ENCODE data around the gene RPIA. TPM values are rescaled to one million over a fixed set of nuclear protein-coding genes. Genes with fewer than 3 reads are reported as not detected.
"Not testable (repeated sequence)": the region's sequence is repeated elsewhere in the genome, so short reads cannot be mapped to it uniquely, and the experiment has no call there.

Gene RPIA
- total and polyA plus RNA-seq, 4 donors = 7.3 to 10.3 (median 8.8) TPM

GRCh38 chr2:88753833-88754584 is 62.5 kb downstream of the RPIA start:
- ATAC-seq (ENCODE audit: low FRiP score) = no peak
- WGBS, 2 donors = 84 to 87% methylated on average over 4 of the region's 4 CpGs

GRCh38 chr2:88754585-88755320 is 63.3 kb downstream of the RPIA start:
- 83 to 85% methylated on average over 6 of the region's 6 CpGs for WGBS, 2 donors

More at GRCh38 chr2:88753833-88754584, 62.5 kb downstream of the RPIA start:
- Histone ChIP-seq H3K4me3 (ENCODE audit: low read length in 2 of 2) (no peak overlapping the region), H3K9me3 (ENCODE audit: control insufficient read depth, low read length) (peaks cover 5% of the 10 kb centered on the region), H3K27ac (ENCODE audit: low read depth in 1 of 2, low read length in 2 of 2) (no peak overlapping the region), H3K36me3 (ENCODE audit: control insufficient read depth in 1 of 2, insufficient read depth in 2 of 2, low read length in 1 of 2) (peaks cover 0 to 12% of the 10 kb centered on the region in 2 donors), H3K27me3 (ENCODE audit: control insufficient read depth in 1 of 2, insufficient read depth in 2 of 2, low read length in 1 of 2) (no peaks in the 10 kb centered on the region), H3K4me1 (ENCODE audit: control insufficient read depth in 1 of 2, insufficient read depth in 2 of 2, low read length in 2 of 2) (no peaks in the 10 kb centered on the region)
- intact Hi-C loops (cut with DNase I) = no loop called here
- DNase-seq = no peak

GRCh38 chr2:88755836-88756235 is 64.4 kb downstream of the RPIA start:
- DNase-seq (no peak), ATAC-seq (ENCODE audit: low FRiP score) (no peak)
- 96% methylated on average over 3 of the region's 3 CpGs for WGBS, 2 donors
- no peaks in the 10 kb centered on the region for H3K27me3 ChIP-seq (ENCODE audit: control insufficient read depth in 1 of 2, insufficient read depth in 2 of 2, low read length in 1 of 2)
- no peaks in the 10 kb centered on the region for H3K4me1 ChIP-seq (ENCODE audit: control insufficient read depth in 1 of 2, insufficient read depth in 2 of 2, low read length in 2 of 2)
- H3K27ac ChIP-seq (ENCODE audit: low read depth in 1 of 2, low read length in 2 of 2) = no peak overlapping the region
- intact Hi-C loops (cut with DNase I) = no loop called here
- no peak overlapping the region for H3K4me3 ChIP-seq (ENCODE audit: low read length in 2 of 2)
- peaks cover 6% of the 10 kb centered on the region for H3K9me3 ChIP-seq (ENCODE audit: control insufficient read depth, low read length)
- H3K36me3 ChIP-seq (ENCODE audit: control insufficient read depth in 1 of 2, insufficient read depth in 2 of 2, low read length in 1 of 2) = peaks cover 0 to 10% of the 10 kb centered on the region in 2 donors

More at GRCh38 chr2:88754585-88755320, 63.3 kb downstream of the RPIA start:
- intact Hi-C loops (cut with DNase I) = no loop called here
- DNase-seq (no peak), ATAC-seq (ENCODE audit: low FRiP score) (no peak)
- H3K9me3 ChIP-seq (ENCODE audit: control insufficient read depth, low read length) = peaks cover 6% of the 10 kb centered on the region
- H3K27me3 ChIP-seq (ENCODE audit: control insufficient read depth in 1 of 2, insufficient read depth in 2 of 2, low read length in 1 of 2) = no peaks in the 10 kb centered on the region
- no peaks in the 10 kb centered on the region for H3K4me1 ChIP-seq (ENCODE audit: control insufficient read depth in 1 of 2, insufficient read depth in 2 of 2, low read length in 2 of 2)
- peaks cover 0 to 12% of the 10 kb centered on the region in 2 donors for H3K36me3 ChIP-seq (ENCODE audit: control insufficient read depth in 1 of 2, insufficient read depth in 2 of 2, low read length in 1 of 2)
- H3K4me3 ChIP-seq (ENCODE audit: low read length in 2 of 2) = no peak overlapping the region
- no peak overlapping the region for H3K27ac ChIP-seq (ENCODE audit: low read depth in 1 of 2, low read length in 2 of 2)

- H3K9me3 ChIP-seq (ENCODE audit: control insufficient read depth, low read length) = peaks cover 6% of the 10 kb centered on the region
- WGBS, 2 donors = 79 to 80% methylated on average over 8 of the region's 8 CpGs
- intact Hi-C loops (cut with DNase I) = no loop called here
Measured at GRCh38 chr2:88757025-88757424, 65.6 kb downstream of the RPIA start.

GRCh38 chr2:88758702-88759101 is 67.2 kb downstream of the RPIA start:
- H3K36me3 ChIP-seq (ENCODE audit: control insufficient read depth in 1 of 2, insufficient read depth in 2 of 2, low read length in 1 of 2); H3K9me3 ChIP-seq (ENCODE audit: control insufficient read depth, low read length); H3K27ac ChIP-seq (ENCODE audit: low read depth in 1 of 2, low read length in 2 of 2); ATAC-seq (ENCODE audit: low FRiP score); H3K27me3 ChIP-seq (ENCODE audit: control insufficient read depth in 1 of 2, insufficient read depth in 2 of 2, low read length in 1 of 2); H3K4me3 ChIP-seq (ENCODE audit: low read length in 2 of 2); H3K4me1 ChIP-seq (ENCODE audit: control insufficient read depth in 1 of 2, insufficient read depth in 2 of 2, low read length in 2 of 2); intact Hi-C loops (cut with DNase I); DNase-seq: not testable (repeated sequence)
- 84 to 86% methylated on average over 2 of the region's 2 CpGs for WGBS, 2 donors

More at GRCh38 chr2:88757025-88757424, 65.6 kb downstream of the RPIA start:
- H3K27ac ChIP-seq (ENCODE audit: low read depth in 1 of 2, low read length in 2 of 2) = no peak overlapping the region
- no peak for DNase-seq
- H3K4me1 ChIP-seq (ENCODE audit: control insufficient read depth in 1 of 2, insufficient read depth in 2 of 2, low read length in 2 of 2) = no peaks in the 10 kb centered on the region
- no peaks in the 10 kb centered on the region for H3K27me3 ChIP-seq (ENCODE audit: control insufficient read depth in 1 of 2, insufficient read depth in 2 of 2, low read length in 1 of 2)
- no peak overlapping the region for H3K4me3 ChIP-seq (ENCODE audit: low read length in 2 of 2)
- no peak for ATAC-seq (ENCODE audit: low FRiP score)
- H3K36me3 ChIP-seq (ENCODE audit: control insufficient read depth in 1 of 2, insufficient read depth in 2 of 2, low read length in 1 of 2) = peaks cover 0 to 8% of the 10 kb centered on the region in 2 donors

GRCh38 chr2:88760819-88761598 is 69.5 kb downstream of the RPIA start:
- Histone ChIP-seq H3K4me3 (ENCODE audit: low read length in 2 of 2) (no peak overlapping the region), H3K9me3 (ENCODE audit: control insufficient read depth, low read length) (peaks cover 6% of the 10 kb centered on the region), H3K27me3 (ENCODE audit: control insufficient read depth in 1 of 2, insufficient read depth in 2 of 2, low read length in 1 of 2) (no peaks in the 10 kb centered on the region), H3K4me1 (ENCODE audit: control insufficient read depth in 1 of 2, insufficient read depth in 2 of 2, low read length in 2 of 2) (no peaks in the 10 kb centered on the region), H3K36me3 (ENCODE audit: control insufficient read depth in 1 of 2, insufficient read depth in 2 of 2, low read length in 1 of 2) (no peaks in the 10 kb centered on the region), H3K27ac (ENCODE audit: low read depth in 1 of 2, low read length in 2 of 2) (no peak overlapping the region)
- 73 to 84% methylated on average over 2 of the region's 2 CpGs for WGBS, 2 donors
- DNase-seq (no peak), ATAC-seq (ENCODE audit: low FRiP score) (no peak)
- intact Hi-C loops (cut with DNase I) = no loop called here

- Histone ChIP-seq H3K4me3 (ENCODE audit: low read length in 2 of 2) (no peak overlapping the region), H3K9me3 (ENCODE audit: control insufficient read depth, low read length) (peaks cover 2% of the 10 kb centered on the region), H3K27me3 (ENCODE audit: control insufficient read depth in 1 of 2, insufficient read depth in 2 of 2, low read length in 1 of 2) (no peaks in the 10 kb centered on the region), H3K4me1 (ENCODE audit: control insufficient read depth in 1 of 2, insufficient read depth in 2 of 2, low read length in 2 of 2) (no peaks in the 10 kb centered on the region), H3K27ac (ENCODE audit: low read depth in 1 of 2, low read length in 2 of 2) (no peak overlapping the region), H3K36me3 (ENCODE audit: control insufficient read depth in 1 of 2, insufficient read depth in 2 of 2, low read length in 1 of 2) (no peaks in the 10 kb centered on the region)
- intact Hi-C loops (cut with DNase I) = no loop called here
- WGBS, 2 donors = 80 to 85% methylated on average over 19 of the region's 19 CpGs
- no peak for DNase-seq
- ATAC-seq (ENCODE audit: low FRiP score) = no peak
Measured at GRCh38 chr2:88764141-88764849, 72.8 kb downstream of the RPIA start.

GRCh38 chr2:88764850-88765153 is 73.3 kb downstream of the RPIA start:
- no peak for DNase-seq
- Histone ChIP-seq H3K36me3 (ENCODE audit: control insufficient read depth in 1 of 2, insufficient read depth in 2 of 2, low read length in 1 of 2) (no peaks in the 10 kb centered on the region), H3K4me1 (ENCODE audit: control insufficient read depth in 1 of 2, insufficient read depth in 2 of 2, low read length in 2 of 2) (no peaks in the 10 kb centered on the region), H3K9me3 (ENCODE audit: control insufficient read depth, low read length) (no peaks in the 10 kb centered on the region), H3K27me3 (ENCODE audit: control insufficient read depth in 1 of 2, insufficient read depth in 2 of 2, low read length in 1 of 2) (no peaks in the 10 kb centered on the region), H3K27ac (ENCODE audit: low read depth in 1 of 2, low read length in 2 of 2) (no peak overlapping the region), H3K4me3 (ENCODE audit: low read length in 2 of 2) (no peak overlapping the region)
- WGBS, 2 donors = 16 to 20% methylated on average over 15 to 22 of the region's 22 CpGs
- intact Hi-C loops (cut with DNase I) = no loop called here
- no peak for ATAC-seq (ENCODE audit: low FRiP score)
